Amniotic epithelial cell (primary cell): Measurements from ENCODE around the gene LYSET.
A peak's percentile ranks its signal among the peaks of the same experiment; 100 is the strongest.
"Not testable (repeated sequence)": the region's sequence is repeated elsewhere in the genome, so short reads cannot be mapped to it uniquely, and the experiment has no call there.

ENCODE experiments used
- DNase-seq: peaks from one replicate; pipeline ENCODE4 v3.0.0-alpha.2; 2010; ENCODE audit warnings: low read depth

The LYSET gene

GRCh38 chr14:93168610-93169009 is 16.5 kb upstream of the LYSET start:
- DNase-seq = peak; percentile 21

GRCh38 chr14:93169619-93170018 is 15.5 kb upstream of the LYSET start:
- not testable (repeated sequence) for DNase-seq

DNA sequence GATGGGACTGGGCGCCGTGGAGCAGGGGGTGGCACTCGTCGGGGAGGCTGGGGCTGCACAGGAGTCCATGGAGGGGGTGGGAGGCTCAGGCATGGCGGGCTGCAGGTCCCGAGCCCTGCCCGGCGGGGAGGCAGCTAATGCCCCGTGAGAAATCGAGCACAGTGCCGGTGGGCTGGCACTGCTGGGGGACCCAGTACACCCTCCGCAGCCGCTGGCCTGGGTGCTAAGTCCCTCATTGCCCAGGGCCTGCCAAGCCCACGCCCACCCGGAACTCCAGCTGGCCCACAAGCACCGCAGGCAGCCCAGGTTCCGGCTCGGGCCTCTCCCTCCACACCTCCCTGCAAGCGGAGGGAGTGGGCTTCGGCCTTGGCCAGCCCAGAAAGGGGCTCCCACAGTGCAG is 15.0 kb upstream of the LYSET start:
- not testable (repeated sequence) for DNase-seq

GRCh38 chr14:93171376-93171775 is 13.7 kb upstream of the LYSET start:
- DNase-seq = peak; percentile 62

GRCh38 chr14:93173943-93174395 is 11.1 kb upstream of the LYSET start:
- DNase-seq = peak; percentile 25

- not testable (repeated sequence) for DNase-seq
These were observed 10.4 kb upstream of the LYSET start for GRCh38 chr14:93174731-93175130.

DNA sequence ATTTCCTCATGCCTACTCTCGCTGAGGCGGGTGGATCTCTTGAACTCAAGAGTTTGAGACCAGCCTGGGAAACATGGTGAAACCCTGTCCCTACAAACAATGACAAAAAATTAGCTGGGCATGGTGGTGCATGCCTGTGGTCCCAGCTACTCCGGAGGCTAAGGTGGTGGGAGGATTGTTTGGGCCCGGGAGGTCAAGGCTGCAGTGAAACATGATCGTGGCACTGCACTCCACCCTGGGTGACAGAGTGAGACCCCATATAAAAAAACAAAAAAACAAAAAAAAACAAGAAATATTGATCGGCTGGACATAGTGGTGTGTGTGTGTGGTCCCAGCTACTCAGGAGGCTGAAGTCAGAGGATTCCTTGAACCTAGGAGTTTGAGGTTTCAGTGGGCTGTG is 9.6 kb upstream of the LYSET start:
- DNase-seq = no peak

DNA sequence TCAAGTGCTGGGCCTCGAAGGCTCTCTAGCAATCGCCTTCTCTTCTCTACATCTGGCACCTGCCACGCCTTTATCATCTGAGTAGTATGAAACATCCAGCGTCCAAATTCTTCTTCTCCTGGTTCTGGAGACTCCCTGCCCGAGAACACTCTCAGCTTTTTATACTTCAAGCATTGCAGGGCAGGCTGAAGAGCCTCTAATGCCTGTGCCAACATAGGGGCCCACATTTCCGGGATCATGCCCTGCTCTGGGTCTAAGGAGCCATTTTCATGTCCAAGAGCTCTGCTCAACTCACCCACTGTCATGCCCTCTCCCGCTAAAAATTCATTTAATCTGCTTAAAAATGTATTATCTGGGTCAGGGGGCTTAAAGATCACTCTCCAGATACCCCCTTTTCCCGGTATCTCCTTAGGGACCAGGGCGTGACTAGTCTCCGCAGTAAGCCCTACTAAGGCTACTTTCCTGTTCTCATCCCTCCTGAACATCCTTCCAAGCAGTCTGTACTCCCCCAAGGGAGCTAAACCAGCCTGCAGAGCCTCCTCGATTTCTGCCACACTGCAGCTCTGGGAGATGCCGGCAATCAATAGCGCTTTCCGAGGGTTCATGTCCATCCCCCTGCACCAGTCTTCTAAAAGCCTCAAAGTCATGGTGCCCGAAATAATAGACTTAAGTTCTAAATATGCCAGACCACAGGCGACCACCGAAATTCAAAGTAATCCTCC is 1.4 kb upstream of the LYSET start:
- no peak for DNase-seq

GRCh38 chr14:93185349-93185720 is 218 bp downstream of the LYSET start:
- peak; percentile 12 for DNase-seq

DNA sequence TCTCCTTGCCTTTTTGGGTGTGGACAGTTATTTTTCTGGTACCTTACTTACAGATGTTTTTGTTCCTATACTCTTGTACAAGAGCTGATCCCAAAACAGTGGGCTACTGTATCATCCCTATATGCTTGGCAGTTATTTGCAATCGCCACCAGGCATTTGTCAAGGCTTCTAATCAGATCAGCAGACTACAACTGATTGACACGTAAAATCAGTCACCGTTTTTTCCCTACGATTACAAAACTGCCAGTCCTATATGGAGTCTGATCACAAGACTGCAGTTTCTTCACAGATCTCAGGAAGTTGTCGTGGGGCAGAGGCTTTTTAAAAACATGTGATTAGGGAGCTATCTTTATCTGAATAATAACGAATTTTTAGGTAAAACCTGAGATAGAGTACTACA is 1.3 kb downstream of the LYSET start:
- DNase-seq = no peak

GRCh38 chr14:93186956-93187355 is 1.8 kb downstream of the LYSET start:
- no peak for DNase-seq

GRCh38 chr14:93195316-93195999 is 10.3 kb downstream of the LYSET start:
- DNase-seq = no peak

- no peak for DNase-seq
These were observed 13.9 kb downstream of the LYSET start for GRCh38 chr14:93199031-93199430.

GRCh38 chr14:93200553-93200952 is 15.4 kb downstream of the LYSET start:
- DNase-seq = no peak

DNA sequence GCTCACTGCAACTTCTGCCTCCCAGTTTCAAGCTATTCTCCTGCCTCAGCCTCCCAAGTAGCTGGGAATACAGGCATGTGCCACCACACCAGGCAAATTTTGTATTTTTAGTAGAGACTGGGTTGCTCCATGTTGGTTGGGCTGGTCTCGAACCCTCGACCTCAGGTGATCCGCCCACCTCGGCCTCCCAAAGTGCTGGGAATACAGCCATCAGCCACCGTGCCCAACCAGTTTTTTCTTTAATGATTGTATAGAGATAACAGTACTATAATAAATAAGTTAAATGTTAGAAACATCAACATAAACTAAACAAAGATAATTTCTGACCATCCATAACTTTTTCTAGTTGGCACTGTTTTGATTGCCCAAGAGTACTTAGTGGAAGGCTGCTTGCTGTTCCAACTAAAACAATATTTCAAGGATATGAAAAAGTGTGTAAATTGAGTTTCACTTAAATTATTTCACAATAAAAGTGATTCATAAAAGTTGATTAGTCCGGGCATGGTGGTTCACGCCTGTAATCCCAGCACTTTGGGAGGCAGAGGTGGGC is 16.1 kb downstream of the LYSET start:
- DNase-seq = peak; percentile 68

DNA sequence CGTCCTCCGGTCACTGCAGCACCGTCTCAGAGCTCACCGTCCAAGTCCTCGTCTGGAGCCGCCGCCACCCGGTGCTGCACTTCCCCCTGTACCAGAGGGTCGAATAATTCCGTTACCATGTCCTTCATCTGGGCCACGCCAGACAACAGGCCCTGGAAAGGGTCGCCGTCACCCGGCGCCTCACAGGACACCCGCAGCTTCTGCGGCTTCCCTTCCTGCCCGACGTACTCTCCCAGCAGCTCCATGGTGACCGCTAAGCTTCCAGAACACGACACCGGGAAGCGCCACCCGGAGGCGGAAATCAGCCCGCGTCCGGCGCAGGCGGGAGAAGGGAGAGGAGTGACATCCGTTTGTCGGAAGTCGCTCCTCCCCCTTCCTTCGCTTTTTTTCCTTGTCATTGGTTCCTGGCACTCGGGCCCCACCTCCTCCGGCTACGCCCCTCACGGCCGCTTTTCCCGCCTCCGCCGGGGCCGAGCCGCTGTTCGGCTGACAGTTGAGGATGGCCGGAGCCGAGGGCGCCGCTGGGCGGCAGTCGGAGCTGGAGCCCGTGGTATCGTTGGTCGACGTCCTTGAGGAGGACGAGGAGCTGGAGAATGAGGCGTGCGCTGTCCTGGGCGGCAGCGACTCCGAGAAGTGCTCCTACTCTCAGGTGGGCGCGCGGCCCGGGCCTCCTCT is 21.8 kb downstream of the LYSET start, which contains the start of the genes GON7 and UBR7:
Gene GON7 (minus strand): TSS at position 273 of the 675 bp plus-strand sequence. CDS start 28 bp downstream, at position 245.
Gene UBR7 (plus strand): TSS at position 464 of the 675 bp plus-strand sequence. CDS start 36 bp downstream, at position 500.
- peak; percentile 95 for DNase-seq

DNA sequence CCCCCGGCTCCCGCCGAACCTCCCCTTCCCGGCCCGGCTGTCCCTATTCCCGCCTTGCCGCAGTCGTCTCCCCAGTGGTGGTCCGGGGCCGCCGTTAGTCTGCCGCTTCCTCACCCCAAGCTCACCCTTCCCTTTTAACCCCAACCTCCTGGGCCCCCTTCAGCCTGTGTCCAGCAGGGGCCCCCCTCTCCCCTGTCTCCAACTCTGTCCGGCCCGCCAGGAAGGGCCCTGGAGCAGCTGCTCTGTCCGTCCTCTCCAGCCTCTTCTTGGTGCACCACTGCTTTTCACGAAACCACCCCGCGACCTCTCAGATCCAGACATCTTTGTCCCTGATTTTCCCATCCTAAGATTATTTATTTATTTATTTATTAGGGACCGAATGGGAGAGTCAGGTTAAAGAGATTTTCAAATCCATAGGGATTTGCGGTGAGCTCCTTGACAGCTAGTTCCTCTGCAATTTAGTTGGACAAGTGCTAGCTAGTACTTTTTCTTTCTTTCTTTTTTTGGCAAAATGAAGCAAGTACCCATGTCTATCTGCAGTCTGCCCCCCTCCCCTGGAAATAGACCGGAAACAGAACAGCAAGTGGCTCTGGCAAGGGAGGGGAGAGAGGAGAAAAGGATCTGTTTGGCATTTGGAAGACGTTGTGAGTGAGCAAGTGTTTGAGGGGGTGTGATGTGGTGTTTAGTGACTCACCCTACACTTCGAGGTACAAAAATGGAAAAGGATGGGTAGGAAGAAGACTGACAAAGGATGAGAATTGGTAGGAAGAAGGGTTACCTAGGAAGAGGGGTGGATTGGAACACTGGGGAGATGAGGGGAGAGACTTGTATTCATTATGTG is 22.6 kb downstream of the LYSET start:
- peak; percentile 44 for DNase-seq

- DNase-seq = no peak
These were observed 27.3 kb downstream of the LYSET start for GRCh38 chr14:93212432-93212831.

DNA sequence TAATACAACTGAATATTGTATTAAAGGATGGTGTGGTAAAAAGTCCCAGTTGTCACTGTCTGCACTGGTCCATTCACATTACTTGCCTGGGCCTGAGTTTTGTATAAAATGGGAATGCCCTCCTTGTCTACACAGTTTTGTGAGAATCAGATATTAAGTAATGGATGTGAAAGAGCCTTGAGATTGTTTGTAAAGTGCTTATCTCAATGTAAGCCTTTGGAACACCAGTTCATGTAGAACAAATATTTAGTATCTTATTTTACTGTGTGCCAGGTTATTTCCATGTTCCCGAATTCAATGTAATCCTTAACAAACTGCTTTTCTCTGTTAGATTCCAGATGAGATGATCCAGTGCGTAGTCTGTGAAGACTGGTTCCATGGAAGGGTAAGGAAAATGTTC is 29.5 kb downstream of the LYSET start:
- DNase-seq = no peak

DNA sequence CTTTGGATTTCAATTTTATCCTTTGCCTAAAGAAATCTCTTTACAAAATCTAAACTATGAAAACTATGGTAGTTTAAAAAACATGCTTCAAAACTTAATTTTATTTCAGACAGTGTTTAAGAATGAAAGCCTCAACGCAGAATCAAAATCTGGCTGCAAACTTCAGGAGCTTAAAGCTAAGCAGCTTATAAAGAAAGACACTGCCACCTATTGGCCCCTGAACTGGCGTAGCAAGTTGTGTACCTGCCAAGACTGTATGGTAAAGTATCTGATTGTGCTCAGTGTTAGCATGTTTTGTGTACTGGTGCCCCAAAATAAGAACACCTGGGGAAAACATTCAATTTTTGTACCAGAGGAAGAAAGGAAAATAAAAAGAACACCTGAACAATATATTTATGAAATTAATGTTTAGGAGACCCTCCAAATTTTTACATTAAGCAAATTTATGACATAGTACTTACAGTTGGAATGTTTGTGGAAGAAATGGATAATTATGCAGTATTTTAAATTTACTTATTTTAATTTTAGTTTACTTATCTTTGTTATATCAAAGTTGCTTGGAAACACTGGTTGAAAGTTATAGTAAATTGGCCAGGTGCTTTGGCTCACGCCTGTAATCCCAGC is 34.1 kb downstream of the LYSET start:
- DNase-seq = peak; percentile 73

- no peak for DNase-seq
These were observed 35.4 kb downstream of the LYSET start for GRCh38 chr14:93220509-93220908.
